Measurements from ENCODE around the gene YJEFN3.

YJEFN3 gene

DNA sequence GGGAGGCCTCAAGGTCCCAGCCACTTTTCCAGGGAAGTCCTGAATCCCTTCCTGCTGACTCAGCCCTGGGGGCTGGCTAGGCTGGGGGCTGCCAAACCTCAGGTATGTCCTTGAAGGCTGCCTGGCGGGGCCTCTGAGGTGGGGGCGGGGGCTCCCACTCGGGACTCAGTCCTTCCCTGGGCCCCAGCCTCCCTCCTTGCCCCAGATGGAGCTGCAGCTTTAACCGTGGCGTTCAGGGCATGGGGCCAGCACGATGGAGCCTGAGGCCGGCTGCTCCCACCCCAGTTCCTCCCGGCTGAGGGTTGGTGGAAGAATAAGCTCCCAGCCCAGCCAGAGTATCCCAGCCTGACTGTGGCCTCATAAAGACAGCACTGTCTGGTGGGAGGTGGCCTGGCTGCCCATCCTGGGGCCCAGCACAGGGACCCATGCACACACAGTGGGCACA lies 21.8 kb downstream of the YJEFN3 start:
- no peak for DNase-seq (ENCODE audit: extremely low read depth in 1 of 2, low read depth in 1 of 2)

DNA sequence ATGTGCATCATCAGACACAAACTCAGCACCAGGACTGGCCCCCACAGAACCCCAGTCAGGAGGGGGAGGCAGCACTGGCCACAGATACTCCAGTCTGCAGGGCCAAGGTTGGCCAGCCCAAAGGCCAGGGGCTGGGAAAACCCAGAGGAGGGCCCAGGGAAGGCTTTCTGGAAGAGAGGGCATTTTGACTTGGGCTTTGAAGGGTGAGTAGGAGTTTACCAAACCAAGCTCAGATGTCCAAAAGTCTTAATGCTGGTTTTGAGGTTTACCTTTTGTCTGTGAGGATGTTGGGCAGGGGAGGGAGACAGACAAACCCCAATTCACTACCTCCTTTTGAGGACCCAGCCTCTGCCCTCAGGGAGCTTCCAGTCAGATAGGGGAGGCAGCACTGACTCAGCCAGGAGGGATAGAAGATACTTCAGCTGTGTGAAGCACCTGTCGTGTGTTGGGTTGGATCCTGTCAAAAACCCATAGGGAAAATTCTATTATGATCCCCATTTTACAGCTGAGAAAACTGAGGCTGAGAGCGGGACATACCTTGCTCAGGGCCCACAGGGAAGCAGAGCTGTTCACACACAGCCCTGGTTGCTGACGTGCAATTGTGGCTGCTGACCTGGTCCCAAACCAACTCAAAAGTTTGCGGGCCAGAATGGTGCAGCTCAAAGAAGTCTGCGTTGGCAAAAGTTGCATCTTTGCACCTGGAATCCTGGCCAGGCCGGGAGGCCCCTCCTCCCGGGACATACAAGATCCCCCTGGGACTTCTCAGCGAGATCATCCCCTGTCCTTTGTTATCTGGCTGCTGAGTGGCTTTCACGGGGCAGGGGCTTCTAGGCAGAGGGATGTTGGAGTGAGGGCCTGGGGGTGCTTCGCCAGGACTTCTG lies 22.5 kb downstream of the YJEFN3 start:
- no peak for DNase-seq (ENCODE audit: extremely low read depth in 1 of 2, low read depth in 1 of 2)

DNA sequence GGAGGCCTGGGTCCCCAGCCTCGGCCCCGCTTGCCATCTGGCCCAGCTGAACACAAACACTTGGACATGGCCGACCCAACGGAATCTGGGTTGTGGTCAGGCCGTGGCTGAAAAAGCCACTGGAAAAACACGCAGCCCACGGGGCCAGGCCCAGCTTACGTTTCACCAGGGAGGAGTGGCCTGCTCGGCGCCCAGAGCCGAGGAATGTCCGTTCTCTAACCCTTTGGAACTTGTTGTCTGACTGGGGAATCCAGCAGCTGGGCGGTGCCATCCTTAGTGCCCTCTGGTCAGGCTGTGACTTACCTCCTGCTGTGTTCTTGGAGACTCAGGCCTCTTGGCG lies 23.1 kb downstream of the YJEFN3 start:
- no peak for DNase-seq (ENCODE audit: extremely low read depth in 1 of 2, low read depth in 1 of 2)

DNA sequence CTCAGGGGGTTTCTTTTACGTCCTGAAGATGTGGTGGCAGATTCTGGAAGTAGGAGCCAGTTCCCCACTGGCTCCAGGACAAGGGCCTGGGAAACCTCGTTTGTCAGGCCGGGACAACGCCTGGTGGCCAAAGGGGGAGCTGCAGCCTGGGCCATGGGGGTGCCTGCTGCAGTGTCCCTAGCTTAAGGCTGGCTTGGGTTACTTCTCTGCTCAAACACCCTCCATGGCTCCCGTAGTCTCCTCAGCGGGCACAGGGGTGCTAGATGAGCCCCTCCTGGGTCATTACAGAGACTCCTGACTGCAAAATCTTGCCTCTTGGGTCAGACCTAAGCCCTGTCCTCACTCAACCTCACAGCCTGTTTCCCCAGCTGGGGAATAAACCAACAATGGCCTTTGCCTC lies 24.1 kb downstream of the YJEFN3 start:
- DNase-seq (ENCODE audit: extremely low read depth in 1 of 2, low read depth in 1 of 2): no peak

DNA sequence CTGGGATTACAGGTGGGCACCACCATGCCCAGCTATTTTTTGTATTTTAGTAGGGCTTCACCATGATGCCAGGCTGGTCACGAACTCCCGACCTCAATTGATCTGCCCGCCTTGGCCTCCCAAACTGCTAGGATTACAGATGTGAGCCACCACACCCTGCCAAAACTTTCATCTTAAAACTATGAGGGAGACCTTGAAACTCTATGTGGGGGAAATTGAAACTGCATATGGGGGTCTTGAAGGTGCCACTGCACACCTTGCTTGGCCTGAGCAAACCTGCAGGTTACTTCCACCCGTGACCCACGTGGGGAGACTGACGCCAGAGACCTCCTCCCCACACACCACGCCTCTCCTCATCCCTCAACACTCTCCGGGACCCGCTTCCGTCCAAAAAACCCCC lies 25.0 kb downstream of the YJEFN3 start:
- DNase-seq (ENCODE audit: extremely low read depth in 1 of 2, low read depth in 1 of 2): no peak

DNA sequence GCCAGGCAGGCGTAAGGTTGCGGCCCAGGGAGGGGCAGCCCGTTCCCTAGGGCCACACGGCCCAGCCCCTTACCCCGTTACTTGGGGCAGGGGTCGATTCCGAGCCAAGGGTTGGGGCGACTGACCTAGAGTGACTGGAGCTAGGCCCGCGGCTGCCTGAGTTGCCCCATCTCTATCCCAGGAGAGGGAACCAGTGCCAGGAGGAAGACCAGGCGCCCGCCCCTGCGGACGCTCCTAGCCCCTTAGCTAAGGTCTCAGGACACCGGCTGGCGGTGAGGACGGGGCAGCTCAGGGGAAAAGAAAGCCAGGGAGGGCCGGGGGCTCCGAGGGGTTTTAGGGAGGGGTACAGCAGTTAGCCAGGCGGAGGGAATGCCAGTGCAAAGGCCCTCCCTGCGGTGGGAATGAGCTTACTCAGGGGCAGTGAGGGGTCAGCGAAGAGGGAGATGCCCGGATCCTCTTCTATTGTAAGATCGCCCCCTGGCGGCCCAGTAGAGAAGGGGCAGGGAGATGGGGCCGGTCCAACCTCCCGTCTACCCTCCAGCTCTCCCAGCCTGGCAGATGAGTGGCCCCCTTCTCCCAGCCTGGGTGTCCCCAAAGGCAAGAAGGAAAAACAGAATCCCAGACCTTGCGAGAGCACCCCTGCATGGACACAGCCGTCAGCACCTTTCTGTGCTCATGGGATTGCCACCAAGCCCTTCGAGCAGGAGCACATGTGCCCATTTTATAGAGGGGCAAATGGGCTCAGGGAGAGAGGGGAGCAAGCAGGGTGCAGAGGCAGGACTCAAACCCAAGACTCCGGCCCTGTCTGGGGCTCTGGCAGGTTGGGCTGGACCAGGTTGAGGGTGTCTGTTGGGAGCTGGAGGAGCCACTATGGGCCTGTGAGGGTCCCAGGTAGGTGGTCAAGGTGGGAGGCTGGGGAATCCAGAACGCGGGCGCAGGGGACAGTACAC lies 25.6 kb downstream of the YJEFN3 start:
- peak in 1 of 2 donors; percentile 45 for DNase-seq (ENCODE audit: extremely low read depth in 1 of 2, low read depth in 1 of 2)

DNA sequence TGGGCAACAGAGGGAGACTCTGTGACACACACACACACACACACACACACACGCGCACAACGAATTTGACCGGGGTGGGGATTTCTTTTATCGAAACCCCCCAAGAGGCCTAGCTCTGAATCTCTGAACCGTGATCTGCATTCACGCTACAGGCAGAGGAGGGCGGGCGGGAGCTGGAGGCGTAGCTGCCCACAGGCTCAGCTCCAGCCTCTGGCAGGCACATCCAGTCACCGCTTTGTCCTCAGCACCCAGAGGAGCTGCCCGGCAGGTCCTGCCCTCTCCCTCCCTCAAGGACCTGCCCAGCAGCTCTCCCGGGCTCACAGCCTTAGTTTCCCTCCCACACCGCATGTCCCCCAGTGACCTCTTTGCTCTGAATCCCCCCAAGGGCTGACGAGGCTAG lies 29.3 kb downstream of the YJEFN3 start:
- no peak for DNase-seq (ENCODE audit: extremely low read depth in 1 of 2, low read depth in 1 of 2)

DNA sequence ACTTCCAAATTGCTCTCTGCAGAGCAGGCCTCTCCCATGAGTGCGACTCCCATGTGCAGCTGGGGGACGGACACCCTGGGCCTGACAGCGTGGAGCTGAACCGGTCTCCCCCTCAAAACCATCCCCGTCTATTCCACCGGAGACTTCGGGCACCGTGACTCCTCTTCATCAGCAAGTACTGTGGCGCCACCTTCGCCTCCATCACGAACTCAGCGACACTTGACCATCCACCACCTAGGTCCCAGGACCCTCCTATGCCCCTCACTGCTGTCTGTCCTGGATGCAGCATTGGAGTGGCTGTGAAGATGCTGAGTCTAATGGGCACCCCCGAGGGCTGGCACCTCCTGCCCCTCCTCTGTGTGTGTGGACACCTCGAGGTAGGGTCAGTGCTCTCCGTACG lies 29.9 kb downstream of the YJEFN3 start:
- DNase-seq (ENCODE audit: extremely low read depth in 1 of 2, low read depth in 1 of 2): no peak

DNA sequence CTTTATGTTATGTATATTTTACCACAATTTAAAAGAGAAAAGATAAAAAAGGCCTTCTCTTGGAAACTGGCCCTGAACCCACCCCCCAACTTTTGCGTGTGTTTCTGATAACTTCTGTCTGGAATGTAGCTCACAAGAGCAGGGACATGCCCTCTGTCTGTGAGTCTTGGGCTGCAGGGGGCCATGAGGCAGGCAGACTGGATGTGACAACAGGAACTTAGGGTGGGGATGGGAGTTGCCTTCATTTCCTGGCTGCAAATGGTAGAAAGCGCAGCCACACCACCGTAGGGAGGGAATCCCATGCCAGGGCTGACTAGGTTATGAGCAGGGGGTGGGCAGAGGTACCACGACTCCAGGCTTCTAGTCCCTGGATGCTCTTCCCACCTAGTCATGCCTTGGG lies 31.2 kb downstream of the YJEFN3 start:
- no peak for DNase-seq (ENCODE audit: extremely low read depth in 1 of 2, low read depth in 1 of 2)

DNA sequence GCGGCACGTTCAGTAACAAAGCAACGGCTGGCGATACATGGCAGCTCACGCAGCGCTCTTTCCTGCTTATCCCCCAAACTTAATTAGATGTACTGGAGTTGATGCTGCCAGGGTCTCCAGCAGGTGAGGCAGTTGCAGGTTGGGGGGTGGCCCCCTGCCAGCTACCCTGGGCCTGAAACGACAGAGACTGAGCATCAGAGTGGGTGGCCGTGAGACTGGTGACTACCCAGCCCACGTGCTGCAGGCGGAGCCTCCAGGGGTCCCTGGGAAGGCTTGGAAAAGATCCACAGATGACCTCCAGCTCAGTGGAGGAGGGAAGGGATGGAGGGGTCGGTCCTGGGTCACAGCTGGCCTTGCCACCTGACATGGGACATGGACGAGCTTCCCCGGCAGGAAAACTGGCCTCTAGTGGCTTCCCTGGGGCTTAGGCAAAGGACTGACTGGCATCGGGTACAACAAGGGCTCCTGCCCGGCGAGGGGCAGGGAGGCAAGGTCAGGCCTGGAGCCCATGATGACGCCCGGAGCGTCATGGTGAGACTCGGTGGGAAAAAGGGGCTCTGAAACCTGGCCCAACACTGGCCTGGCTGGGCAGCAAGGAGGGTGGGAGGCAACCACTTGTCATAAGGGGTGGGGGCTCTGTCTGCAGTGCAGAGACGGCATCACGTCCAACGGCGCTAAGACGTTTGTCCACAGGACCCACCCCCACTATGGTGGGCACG lies 33.4 kb downstream of the YJEFN3 start:
- no peak for DNase-seq (ENCODE audit: extremely low read depth in 1 of 2, low read depth in 1 of 2)

DNA sequence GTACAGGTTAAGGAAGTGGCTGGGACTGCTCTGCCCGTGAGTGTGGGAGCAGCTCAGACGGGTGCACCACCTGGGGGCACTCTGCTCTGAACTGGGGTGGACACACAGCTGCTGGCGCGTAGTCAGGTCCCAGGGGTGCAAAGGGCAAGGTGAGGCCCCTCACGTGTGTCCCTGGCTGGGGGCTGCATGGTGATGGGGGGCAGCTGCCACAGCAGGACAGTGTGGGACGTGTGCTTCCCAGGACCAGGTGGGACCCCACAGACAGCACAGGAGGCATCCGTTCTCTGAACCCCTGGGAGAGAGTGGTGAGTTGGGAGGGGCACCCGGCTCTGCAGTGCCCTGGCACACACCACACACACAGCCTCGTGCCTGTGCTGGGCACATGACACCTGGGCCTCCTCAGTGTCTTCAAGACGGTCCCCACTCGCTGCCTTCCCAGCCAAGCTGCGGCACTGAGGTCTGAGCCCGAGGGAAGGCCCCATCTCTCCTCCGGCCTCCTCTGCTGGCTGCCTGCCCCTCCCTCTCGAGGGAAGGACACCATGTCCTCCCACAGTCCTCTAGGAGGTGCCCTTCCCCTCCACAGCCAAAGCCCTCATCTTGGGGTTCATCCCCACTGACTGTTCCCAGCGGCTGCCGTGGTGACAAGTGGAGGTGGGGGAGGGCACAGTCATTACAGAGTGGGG lies 34.1 kb downstream of the YJEFN3 start:
- DNase-seq (ENCODE audit: extremely low read depth in 1 of 2, low read depth in 1 of 2): no peak

DNA sequence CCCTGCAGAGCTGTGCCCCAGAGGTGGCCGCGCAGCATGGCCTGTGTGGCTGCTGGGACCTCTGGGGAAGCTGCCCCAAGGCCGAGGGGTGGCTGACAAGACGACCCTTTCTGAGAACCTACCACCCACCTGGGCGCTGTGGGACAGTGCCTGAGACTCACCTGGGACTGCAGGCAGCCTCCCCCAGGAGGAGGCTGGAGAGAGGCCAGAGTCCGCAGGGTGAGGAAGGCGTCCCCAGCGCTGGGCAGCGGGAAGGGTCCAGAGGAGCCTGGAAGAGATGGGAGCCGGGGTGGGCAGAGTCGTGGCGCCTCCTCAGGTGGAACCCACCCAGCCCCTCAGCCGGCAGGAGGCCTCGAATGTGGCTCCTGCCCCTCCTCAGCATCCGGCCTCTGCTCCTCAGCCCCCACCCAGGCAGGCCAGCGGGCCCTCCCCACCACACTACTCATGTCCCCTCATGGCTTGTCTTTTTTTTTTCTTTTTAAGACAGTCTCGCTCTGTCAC lies 34.7 kb downstream of the YJEFN3 start:
- no peak for DNase-seq (ENCODE audit: extremely low read depth in 1 of 2, low read depth in 1 of 2)

DNA sequence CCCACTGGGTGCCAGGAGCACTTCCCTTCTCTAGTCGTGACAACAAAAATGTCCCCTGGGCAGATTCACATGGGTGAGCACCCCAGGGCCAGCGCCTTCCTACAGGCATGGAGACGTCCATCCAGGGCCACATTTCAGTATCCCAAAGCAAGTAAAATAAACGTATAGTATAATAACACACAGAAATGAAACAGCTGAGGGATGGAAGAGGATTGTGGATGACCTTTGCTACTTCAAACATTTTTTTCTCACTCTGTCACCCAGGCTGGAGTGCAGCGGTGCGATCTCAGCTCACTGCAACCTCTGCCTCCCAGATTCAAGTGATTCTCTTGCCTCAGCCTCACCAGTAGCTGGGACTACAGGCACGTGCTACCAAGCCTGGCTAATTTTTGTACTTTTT lies 37.6 kb downstream of the YJEFN3 start:
- no peak for DNase-seq (ENCODE audit: extremely low read depth in 1 of 2, low read depth in 1 of 2)

DNA sequence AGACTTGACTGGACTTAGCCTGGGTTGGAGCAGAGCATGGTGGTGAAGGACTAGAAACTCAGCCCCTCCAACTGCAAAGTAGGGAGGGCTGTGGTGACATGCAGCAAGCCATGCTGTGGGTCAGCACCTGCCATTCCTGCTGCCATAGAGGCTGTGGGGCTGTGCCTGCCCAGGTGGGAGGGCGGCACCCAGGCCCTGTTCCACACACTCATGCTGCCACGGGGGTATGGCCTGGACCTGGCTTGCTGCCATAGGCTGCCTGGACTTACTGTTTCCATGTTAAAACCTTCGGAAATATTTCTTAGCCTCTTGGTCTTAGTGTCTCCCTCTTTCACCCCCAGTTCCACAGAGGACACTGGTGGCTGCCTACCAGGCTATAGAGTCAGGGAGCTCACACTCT lies 38.7 kb downstream of the YJEFN3 start:
- no peak for DNase-seq (ENCODE audit: extremely low read depth in 1 of 2, low read depth in 1 of 2)

DNA sequence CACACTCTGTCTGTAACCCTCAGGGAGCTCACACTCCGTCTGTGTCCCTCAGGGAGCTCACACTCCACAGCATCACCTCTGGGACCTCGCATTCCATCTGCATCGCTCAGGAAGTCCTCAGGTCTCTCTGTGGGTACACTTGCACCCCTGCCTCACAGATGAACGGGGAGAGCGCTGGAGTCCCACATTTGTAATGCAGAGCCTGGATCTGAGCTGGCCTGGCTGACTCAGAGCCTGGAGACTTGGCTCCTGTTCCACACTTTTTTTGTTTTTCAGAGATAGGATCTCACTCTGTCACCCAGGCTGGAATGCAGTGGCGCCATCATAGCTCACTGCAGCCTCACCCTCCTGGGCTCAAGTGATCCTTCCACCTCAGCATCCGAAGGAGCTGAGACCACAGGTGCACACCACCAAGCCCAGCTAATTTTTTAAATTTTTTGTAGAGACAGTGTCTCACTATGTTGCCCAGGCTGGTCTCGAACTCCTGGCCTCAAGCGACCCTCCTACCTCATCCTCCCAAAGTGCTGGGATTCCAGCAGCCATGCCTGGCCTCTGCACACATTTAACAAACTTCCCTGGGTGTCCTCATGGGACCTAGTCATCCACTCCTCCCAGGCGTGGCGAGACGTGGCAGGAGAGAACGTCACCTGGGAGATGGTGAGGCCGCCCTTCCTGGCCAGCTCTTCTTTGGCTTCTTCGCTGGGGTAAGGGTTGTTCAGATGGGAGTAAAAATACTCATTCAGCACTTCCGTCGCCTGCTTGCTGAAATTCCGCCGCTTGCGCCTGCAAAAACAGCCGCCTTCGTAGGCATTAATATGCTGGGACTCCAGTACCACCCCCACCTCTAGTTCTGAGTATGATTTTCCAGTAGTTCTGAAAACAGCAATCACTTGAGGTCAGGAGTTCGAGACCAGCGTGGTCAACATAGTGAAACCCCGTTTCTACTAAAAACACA lies 40.4 kb downstream of the YJEFN3 start:
- no peak for DNase-seq (ENCODE audit: extremely low read depth in 1 of 2, low read depth in 1 of 2)

DNA sequence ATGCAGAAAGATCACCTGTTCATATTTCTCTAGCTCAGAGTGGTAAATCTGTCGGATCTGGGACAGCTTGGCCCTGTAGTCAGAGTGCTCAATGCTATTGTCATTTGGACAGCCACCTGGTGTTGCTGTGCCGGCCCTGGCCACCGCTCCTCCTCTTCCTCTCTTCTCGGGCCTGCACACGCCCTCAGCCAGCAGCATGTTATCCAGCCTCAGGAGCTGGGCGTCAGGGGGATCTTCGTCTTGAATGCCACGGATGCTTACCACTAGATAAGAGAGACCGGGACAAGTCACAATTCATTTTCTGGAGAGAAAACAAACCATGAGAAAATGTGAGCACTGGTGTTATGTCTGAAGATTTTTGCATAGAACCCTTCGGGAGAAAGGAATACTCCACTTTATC lies 41.9 kb downstream of the YJEFN3 start:
- no peak for DNase-seq (ENCODE audit: extremely low read depth in 1 of 2, low read depth in 1 of 2)

DNA sequence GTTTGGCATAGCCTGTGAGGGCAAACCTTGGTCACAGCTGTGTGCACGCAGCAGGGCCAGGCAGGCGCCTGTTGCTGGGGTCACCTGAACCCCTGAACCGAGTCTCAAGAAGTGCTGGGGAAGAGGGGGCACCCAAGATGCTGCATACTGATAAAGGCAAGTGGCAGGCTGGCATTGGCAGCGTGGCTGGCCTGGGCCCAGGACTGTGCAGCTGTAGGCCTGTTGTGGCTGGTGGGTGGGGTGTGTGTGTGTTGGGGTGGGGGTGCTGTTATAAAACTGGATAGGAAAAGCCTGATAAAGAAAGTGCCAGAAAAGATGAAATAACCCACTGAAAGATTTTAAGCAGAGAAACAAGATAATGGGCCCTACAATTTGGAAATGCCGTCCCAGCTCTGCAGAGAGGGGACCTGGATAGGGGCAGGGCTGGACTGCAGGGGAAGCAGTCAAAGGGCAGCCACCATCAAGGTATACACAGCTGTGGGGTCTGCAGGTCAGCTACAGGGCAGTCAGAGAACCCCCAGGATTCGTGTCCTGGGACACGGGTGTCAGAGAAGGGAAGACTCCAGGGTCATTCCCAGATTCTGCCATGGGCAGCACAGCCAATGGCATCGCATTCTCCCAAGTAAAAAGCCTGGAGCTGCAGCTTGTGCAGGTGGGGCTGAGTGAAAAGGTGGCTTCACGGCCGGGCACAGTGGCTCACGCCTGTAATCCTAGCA lies 42.5 kb downstream of the YJEFN3 start:
- no peak for DNase-seq (ENCODE audit: extremely low read depth in 1 of 2, low read depth in 1 of 2)

DNA sequence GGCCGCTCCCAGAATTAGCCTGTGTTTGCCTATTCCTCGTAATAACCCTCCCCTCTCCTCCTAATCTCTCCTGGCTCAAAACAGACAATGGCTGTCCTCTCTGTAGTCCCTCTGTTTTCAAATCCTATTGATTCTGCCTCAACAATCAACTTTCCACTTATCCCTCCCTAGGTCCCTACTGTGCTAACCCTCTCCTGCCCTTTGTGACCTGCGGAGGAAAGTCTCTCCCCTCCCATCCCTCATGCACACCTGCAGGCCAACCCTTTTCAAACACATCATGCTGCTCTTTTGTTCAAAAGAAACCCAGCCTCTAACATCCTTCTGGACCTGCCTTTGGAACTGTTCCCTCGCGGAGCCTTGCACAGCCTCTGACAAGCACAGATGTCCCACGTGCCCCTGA lies 46.7 kb downstream of the YJEFN3 start:
- DNase-seq (ENCODE audit: extremely low read depth in 1 of 2, low read depth in 1 of 2): no peak

DNA sequence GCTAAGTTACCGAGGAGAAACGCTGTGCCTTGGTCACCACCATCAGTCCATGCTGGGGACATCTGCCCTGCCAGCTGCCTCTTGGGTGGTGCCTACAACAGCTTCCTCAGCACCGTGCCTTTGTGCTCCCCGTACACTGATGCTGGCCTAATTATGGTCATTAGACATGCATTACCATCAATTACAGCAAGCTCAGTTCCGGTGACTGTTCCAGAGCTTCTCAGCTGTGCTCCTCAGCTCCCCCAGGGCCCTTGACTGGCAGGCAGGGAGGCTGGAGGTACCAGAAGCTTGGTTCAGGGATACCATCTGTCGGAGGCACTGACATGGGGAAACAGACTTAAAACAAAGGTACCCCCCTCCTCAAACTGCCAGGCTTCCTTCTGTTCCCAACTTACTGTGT lies 49.5 kb downstream of the YJEFN3 start:
- no peak for DNase-seq (ENCODE audit: extremely low read depth in 1 of 2, low read depth in 1 of 2)

All from activated CD8-positive, alpha-beta memory T cell treated with anti-CD3 and anti-CD28 coated beads for 1 hour (primary cell).